ENCODE results near the gene HSD17B3. TPM values are rescaled to one million over a fixed set of nuclear protein-coding genes. Genes with fewer than 3 reads are reported as not detected.
A peak's percentile ranks its signal among the peaks of the same experiment; 100 is the strongest.

The HSD17B3 gene
- total and polyA plus RNA-seq, 10 of the 15 experiments (the other 5 are each of a cell fraction or from before 2014, with no cell fraction given): not detected

GRCh38 chr9:96230002-96230401 is 72.0 kb downstream of the HSD17B3 start (continued):
- no peak for TF ChIP-seq KLF5 (IDR thresholded peaks at IDR 0.05; ENCODE audit: partially characterized antibody)
- TF ChIP-seq TAF1 (IDR thresholded peaks at IDR 0.05; ENCODE audit: borderline replicate concordance, low read depth, low read length): no peak
- TF ChIP-seq, protein P1, sequence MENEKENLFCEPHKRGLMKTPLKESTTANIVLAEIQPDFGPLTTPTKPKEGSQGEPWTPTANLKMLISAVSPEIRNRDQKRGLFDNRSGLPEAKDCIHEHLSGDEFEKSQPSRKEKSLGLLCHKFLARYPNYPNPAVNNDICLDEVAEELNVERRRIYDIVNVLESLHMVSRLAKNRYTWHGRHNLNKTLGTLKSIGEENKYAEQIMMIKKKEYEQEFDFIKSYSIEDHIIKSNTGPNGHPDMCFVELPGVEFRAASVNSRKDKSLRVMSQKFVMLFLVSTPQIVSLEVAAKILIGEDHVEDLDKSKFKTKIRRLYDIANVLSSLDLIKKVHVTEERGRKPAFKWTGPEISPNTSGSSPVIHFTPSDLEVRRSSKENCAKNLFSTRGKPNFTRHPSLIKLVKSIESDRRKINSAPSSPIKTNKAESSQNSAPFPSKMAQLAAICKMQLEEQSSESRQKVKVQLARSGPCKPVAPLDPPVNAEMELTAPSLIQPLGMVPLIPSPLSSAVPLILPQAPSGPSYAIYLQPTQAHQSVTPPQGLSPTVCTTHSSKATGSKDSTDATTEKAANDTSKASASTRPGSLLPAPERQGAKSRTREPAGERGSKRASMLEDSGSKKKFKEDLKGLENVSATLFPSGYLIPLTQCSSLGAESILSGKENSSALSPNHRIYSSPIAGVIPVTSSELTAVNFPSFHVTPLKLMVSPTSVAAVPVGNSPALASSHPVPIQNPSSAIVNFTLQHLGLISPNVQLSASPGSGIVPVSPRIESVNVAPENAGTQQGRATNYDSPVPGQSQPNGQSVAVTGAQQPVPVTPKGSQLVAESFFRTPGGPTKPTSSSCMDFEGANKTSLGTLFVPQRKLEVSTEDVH (IDR thresholded peaks at IDR 0.05; ENCODE audit: low read depth, partially characterized antibody): no peak
- TF ChIP-seq EED (IDR thresholded peaks at IDR 0.05; ENCODE audit: low read depth): no peak
- TF ChIP-seq FOXM1 (IDR thresholded peaks at IDR 0.05; ENCODE audit: low read depth, low read length): no peak

- WGBS (ENCODE audit: insufficient coverage, insufficient replicate concordance, low lambda C conversion rate, missing lambda C conversion rate): 17% methylated on average over 2 of the region's 2 CpGs
- Histone ChIP-seq H3K4me3 (no peak overlapping the region), H3K4me2 (ENCODE audit: control insufficient read depth, insufficient read depth) (no peak overlapping the region), H3K27me3 (replicated peaks in 1 of 2; ENCODE audit: control insufficient read depth in 2 of 2, insufficient read depth in 2 of 2, low read length in 1 of 2) (no peaks in the 10 kb centered on the region), H2AFZ (ENCODE audit: control insufficient read depth, low read depth, low read length) (no peak overlapping the region), H3K4me1 (ENCODE audit: control insufficient read depth, insufficient read depth, low read length) (peaks cover 6% of the 10 kb centered on the region), H3K9ac (ENCODE audit: control insufficient read depth, insufficient read depth, low read length) (no peak overlapping the region), H3K36me3 (ENCODE audit: control insufficient read depth in 2 of 2, insufficient read depth in 2 of 2, low read length in 1 of 2) (no peaks in the 10 kb centered on the region), H3K9me3 (replicated peaks; ENCODE audit: control insufficient read depth, insufficient read depth, low read length) (no peaks in the 10 kb centered on the region; the same call in 2 of the 3 replicates), H3K27ac (ENCODE audit: control insufficient read depth, insufficient read depth) (no peak overlapping the region), H3K79me2 (ENCODE audit: control insufficient read depth, insufficient read depth, low read length) (no peaks in the 10 kb centered on the region), H4K20me1 (ENCODE audit: control insufficient read depth, insufficient read depth) (no peaks in the 10 kb centered on the region)
- FAIRE-seq (no peak), DNase-seq (ENCODE audit: low read depth, low spot score) (no peak), ATAC-seq (no peak)
- TF ChIP-seq YBX1 (IDR thresholded peaks at IDR 0.05) (no peak), RB1 (IDR thresholded peaks at IDR 0.05; ENCODE audit: borderline replicate concordance) (no peak), RAD21 (IDR thresholded peaks at IDR 0.05; ENCODE audit: insufficient read depth, low read depth, low read length) (peak; percentile 31; the same call in 1 of the 2 replicates), CEBPZ (IDR thresholded peaks at IDR 0.05; ENCODE audit: low read depth, low read length) (no peak)
- TF ChIP-seq, protein P2, sequence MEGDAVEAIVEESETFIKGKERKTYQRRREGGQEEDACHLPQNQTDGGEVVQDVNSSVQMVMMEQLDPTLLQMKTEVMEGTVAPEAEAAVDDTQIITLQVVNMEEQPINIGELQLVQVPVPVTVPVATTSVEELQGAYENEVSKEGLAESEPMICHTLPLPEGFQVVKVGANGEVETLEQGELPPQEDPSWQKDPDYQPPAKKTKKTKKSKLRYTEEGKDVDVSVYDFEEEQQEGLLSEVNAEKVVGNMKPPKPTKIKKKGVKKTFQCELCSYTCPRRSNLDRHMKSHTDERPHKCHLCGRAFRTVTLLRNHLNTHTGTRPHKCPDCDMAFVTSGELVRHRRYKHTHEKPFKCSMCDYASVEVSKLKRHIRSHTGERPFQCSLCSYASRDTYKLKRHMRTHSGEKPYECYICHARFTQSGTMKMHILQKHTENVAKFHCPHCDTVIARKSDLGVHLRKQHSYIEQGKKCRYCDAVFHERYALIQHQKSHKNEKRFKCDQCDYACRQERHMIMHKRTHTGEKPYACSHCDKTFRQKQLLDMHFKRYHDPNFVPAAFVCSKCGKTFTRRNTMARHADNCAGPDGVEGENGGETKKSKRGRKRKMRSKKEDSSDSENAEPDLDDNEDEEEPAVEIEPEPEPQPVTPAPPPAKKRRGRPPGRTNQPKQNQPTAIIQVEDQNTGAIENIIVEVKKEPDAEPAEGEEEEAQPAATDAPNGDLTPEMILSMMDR (IDR thresholded peaks at IDR 0.05 in 2 of 3, conservative IDR thresholded peaks at IDR 0.05 in 1 of 3; ENCODE audit: control insufficient read depth in 2 of 3, extremely low read depth in 1 of 3, insufficient read depth in 1 of 3, low read depth in 3 of 3, low read length in 3 of 3): peak; percentile 29 to 51 (median 46); a peak in 5 of 6 replicates
- in situ Hi-C loops (cut with MboI): loop anchor here (25.0 kb wide), 1 partner anchor 1535 kb away; no protein-coding TSS in a partner anchor
- no TSS peak for BruUV-seq (replicated peaks)
- intact Hi-C loops (cut with micrococcal nuclease; ENCODE audit: unreplicated experiment): no loop called here
- CTCF ChIA-PET: no interaction called here
- SMC1A ChIA-PET (ENCODE audit: uncharacterized antibody, unreplicated experiment): no interaction called here
- POLR2A ChIA-PET: no interaction called here
- RAD21 ChIA-PET (ENCODE audit: unreplicated experiment): interaction anchor here (0.7 kb wide), 1 partner anchor 95 kb away, joined by 3 read pairs; no protein-coding TSS in a partner anchor
These were observed 79.8 kb downstream of the HSD17B3 start for GRCh38 chr9:96222132-96222531.
